ENCODE results near the gene SAMSN1.

SAMSN1 gene

GRCh38 chr21:14484188-14485009 is 61.7 kb downstream of the SAMSN1 start:
- no peak for DNase-seq (ENCODE audit: low read depth in 2 of 2)

- no peak for DNase-seq (ENCODE audit: low read depth in 2 of 2)
Measured at GRCh38 chr21:14483296-14483695, 62.8 kb downstream of the SAMSN1 start.

- DNase-seq (ENCODE audit: low read depth in 2 of 2): no peak
Measured at GRCh38 chr21:14482165-14482564, 64.0 kb downstream of the SAMSN1 start.

- DNase-seq (ENCODE audit: low read depth in 2 of 2): no peak
Measured at GRCh38 chr21:14480411-14481031, 65.6 kb downstream of the SAMSN1 start.

- DNase-seq (ENCODE audit: low read depth in 2 of 2): no peak
Measured at GRCh38 chr21:14479241-14479786, 66.8 kb downstream of the SAMSN1 start.

- DNase-seq (ENCODE audit: low read depth in 2 of 2): no peak
Measured at GRCh38 chr21:14477841-14478240, 68.3 kb downstream of the SAMSN1 start.

GRCh38 chr21:14477133-14477532 is 69.0 kb downstream of the SAMSN1 start:
- DNase-seq (ENCODE audit: low read depth in 2 of 2): no peak

GRCh38 chr21:14474995-14475394 is 71.1 kb downstream of the SAMSN1 start:
- no peak for DNase-seq (ENCODE audit: low read depth in 2 of 2)

- no peak for DNase-seq (ENCODE audit: low read depth in 2 of 2)
Measured at GRCh38 chr21:14469641-14470040, 76.5 kb downstream of the SAMSN1 start.

GRCh38 chr21:14466715-14467114 is 79.4 kb downstream of the SAMSN1 start:
- no peak for DNase-seq (ENCODE audit: low read depth in 2 of 2)

GRCh38 chr21:14457762-14458161 is 88.4 kb downstream of the SAMSN1 start:
- no peak for DNase-seq (ENCODE audit: low read depth in 2 of 2)

GRCh38 chr21:14456911-14457310 is 89.2 kb downstream of the SAMSN1 start:
- DNase-seq (ENCODE audit: low read depth in 2 of 2): no peak

GRCh38 chr21:14454016-14455009 is 91.8 kb downstream of the SAMSN1 start:
- DNase-seq (ENCODE audit: low read depth in 2 of 2): no peak

- DNase-seq (ENCODE audit: low read depth in 2 of 2): no peak
Measured at GRCh38 chr21:14453339-14454015, 92.6 kb downstream of the SAMSN1 start.

- no peak for DNase-seq (ENCODE audit: low read depth in 2 of 2)
Measured at GRCh38 chr21:14452727-14453241, 93.3 kb downstream of the SAMSN1 start.

GRCh38 chr21:14452031-14452726 is 93.9 kb downstream of the SAMSN1 start:
- no peak for DNase-seq (ENCODE audit: low read depth in 2 of 2)

GRCh38 chr21:14451546-14451945 is 94.6 kb downstream of the SAMSN1 start:
- no peak for DNase-seq (ENCODE audit: low read depth in 2 of 2)

GRCh38 chr21:14448784-14449183 is 97.3 kb downstream of the SAMSN1 start:
- DNase-seq (ENCODE audit: low read depth in 2 of 2): no peak

- no peak for DNase-seq (ENCODE audit: low read depth in 2 of 2)
Measured at GRCh38 chr21:14438211-14438610, 107.9 kb downstream of the SAMSN1 start.

GRCh38 chr21:14435423-14435822 is 110.7 kb downstream of the SAMSN1 start:
- DNase-seq (ENCODE audit: low read depth in 2 of 2): no peak
